Measurements from ENCODE around the gene KCNJ3. TPM values are rescaled to one million over a fixed set of nuclear protein-coding genes. Genes with fewer than 3 reads are reported as not detected.
A peak's percentile ranks its signal among the peaks of the same experiment; 100 is the strongest.

Gene KCNJ3
- total RNA-seq, 1 experiment from 2014 or later: 0.31 TPM

- no peak for TF ChIP-seq CBFB (CRISPR knock-in tag; IDR thresholded peaks at IDR 0.05; ENCODE audit: low read depth)
- TF ChIP-seq, protein P1, sequence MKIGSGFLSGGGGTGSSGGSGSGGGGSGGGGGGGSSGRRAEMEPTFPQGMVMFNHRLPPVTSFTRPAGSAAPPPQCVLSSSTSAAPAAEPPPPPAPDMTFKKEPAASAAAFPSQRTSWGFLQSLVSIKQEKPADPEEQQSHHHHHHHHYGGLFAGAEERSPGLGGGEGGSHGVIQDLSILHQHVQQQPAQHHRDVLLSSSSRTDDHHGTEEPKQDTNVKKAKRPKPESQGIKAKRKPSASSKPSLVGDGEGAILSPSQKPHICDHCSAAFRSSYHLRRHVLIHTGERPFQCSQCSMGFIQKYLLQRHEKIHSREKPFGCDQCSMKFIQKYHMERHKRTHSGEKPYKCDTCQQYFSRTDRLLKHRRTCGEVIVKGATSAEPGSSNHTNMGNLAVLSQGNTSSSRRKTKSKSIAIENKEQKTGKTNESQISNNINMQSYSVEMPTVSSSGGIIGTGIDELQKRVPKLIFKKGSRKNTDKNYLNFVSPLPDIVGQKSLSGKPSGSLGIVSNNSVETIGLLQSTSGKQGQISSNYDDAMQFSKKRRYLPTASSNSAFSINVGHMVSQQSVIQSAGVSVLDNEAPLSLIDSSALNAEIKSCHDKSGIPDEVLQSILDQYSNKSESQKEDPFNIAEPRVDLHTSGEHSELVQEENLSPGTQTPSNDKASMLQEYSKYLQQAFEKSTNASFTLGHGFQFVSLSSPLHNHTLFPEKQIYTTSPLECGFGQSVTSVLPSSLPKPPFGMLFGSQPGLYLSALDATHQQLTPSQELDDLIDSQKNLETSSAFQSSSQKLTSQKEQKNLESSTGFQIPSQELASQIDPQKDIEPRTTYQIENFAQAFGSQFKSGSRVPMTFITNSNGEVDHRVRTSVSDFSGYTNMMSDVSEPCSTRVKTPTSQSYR (CRISPR knock-in tag; IDR thresholded peaks at IDR 0.05): no peak
- no peak for TF ChIP-seq ETV6 (CRISPR knock-in tag; IDR thresholded peaks at IDR 0.05)
- ATAC-seq (no peak), DNase-seq (ENCODE audit: low spot score) (no peak)
- H3K4me1 Mint-ChIP-seq: peaks cover 16% of the 10 kb centered on the region
- CTCF ChIA-PET: no interaction called here
- no peak overlapping the region for H3K4me3 Mint-ChIP-seq
- no peaks in the 10 kb centered on the region for H3K27me3 Mint-ChIP-seq (ENCODE audit: low read depth)
- POLR2A ChIA-PET: no interaction called here
- H3K36me3 Mint-ChIP-seq: no peaks in the 10 kb centered on the region
- no peak overlapping the region for H3K27ac Mint-ChIP-seq
- no peaks in the 10 kb centered on the region for H3K9me3 Mint-ChIP-seq
These were observed 12.2 kb downstream of the KCNJ3 start for GRCh38 chr2:154710685-154711084.

GRCh38 chr2:154713675-154714074 lies 15.2 kb downstream of the KCNJ3 start:
- no peak for TF ChIP-seq FOXJ3 (CRISPR knock-in tag; IDR thresholded peaks at IDR 0.05; ENCODE audit: borderline replicate concordance)
- Mint-ChIP-seq H3K9me3 (no peaks in the 10 kb centered on the region), H3K27ac (peak overlapping the region; percentile 31), H3K36me3 (no peaks in the 10 kb centered on the region), H3K27me3 (ENCODE audit: low read depth) (no peaks in the 10 kb centered on the region), H3K4me3 (no peak overlapping the region), H3K4me1 (peaks cover 16% of the 10 kb centered on the region)
- ChIA-PET POLR2A (no interaction called here), CTCF (interaction anchor here (0.8 to 1.0 kb wide), 2 partner anchors 90 to 312 kb away, joined by 3 to 4 read pairs; no protein-coding TSS in a partner anchor)
- no peak for DNase-seq (ENCODE audit: low spot score)
- peak; percentile 51 for ATAC-seq

- no peaks in the 10 kb centered on the region for H3K9me3 Mint-ChIP-seq
- H3K27ac Mint-ChIP-seq: no peak overlapping the region
- ATAC-seq: no peak
- no peak for DNase-seq (ENCODE audit: low spot score)
- no peak for TF ChIP-seq PRDM15 (CRISPR knock-in tag; IDR thresholded peaks at IDR 0.05)
- TF ChIP-seq, protein P2, sequence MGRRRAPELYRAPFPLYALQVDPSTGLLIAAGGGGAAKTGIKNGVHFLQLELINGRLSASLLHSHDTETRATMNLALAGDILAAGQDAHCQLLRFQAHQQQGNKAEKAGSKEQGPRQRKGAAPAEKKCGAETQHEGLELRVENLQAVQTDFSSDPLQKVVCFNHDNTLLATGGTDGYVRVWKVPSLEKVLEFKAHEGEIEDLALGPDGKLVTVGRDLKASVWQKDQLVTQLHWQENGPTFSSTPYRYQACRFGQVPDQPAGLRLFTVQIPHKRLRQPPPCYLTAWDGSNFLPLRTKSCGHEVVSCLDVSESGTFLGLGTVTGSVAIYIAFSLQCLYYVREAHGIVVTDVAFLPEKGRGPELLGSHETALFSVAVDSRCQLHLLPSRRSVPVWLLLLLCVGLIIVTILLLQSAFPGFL (CRISPR knock-in tag; IDR thresholded peaks at IDR 0.05; ENCODE audit: borderline replicate concordance): no peak
- TF ChIP-seq AR (CRISPR knock-in tag; IDR thresholded peaks at IDR 0.05): no peak
- TF ChIP-seq NFYB (CRISPR knock-in tag; conservative IDR thresholded peaks at IDR 0.05; ENCODE audit: low read depth): no peak
- no peak for TF ChIP-seq MLX (CRISPR knock-in tag; IDR thresholded peaks at IDR 0.05)
- TF ChIP-seq NFATC4 (CRISPR knock-in tag; IDR thresholded peaks at IDR 0.05): no peak
- TF ChIP-seq ZNF121 (CRISPR knock-in tag; IDR thresholded peaks at IDR 0.05): no peak
- no peak for TF ChIP-seq NR2C2 (CRISPR knock-in tag; IDR thresholded peaks at IDR 0.05)
- no peaks in the 10 kb centered on the region for H3K36me3 Mint-ChIP-seq
- H3K4me1 Mint-ChIP-seq: no peaks in the 10 kb centered on the region
- CTCF ChIA-PET: no interaction called here
- no peak overlapping the region for H3K4me3 Mint-ChIP-seq
- no peaks in the 10 kb centered on the region for H3K27me3 Mint-ChIP-seq (ENCODE audit: low read depth)
- POLR2A ChIA-PET: no interaction called here
These were observed 22.2 kb downstream of the KCNJ3 start for GRCh38 chr2:154720651-154721050.

Measured in WTC11 (cell line).